Testis (tissue), 2 donors: ENCODE results near the gene SLC9A6.

Experiments
- POLR2A ChIP-seq: fragments of 450-650 bp; IDR thresholded peaks from one replicate; pipeline ENCODE4 v1.6.1; 2017; ENCODE audit warnings: antibody characterized with exemption, mild to moderate bottlenecking, moderate library complexity
- TF ChIP-seq, protein P1 (sequence below), 3 experiments: fragments of 450-650 bp in 2 of 3; fragments of 200-600 bp in 1 of 3; sonication (generic) in 1 of 3; IDR thresholded peaks; one replicate each; pipeline ENCODE4 v1.5.1; 2016 to 2019; ENCODE audit warnings: antibody characterized with exemption in 3 of 3, mild to moderate bottlenecking in 2 of 3, moderate library complexity in 1 of 3

DNA sequence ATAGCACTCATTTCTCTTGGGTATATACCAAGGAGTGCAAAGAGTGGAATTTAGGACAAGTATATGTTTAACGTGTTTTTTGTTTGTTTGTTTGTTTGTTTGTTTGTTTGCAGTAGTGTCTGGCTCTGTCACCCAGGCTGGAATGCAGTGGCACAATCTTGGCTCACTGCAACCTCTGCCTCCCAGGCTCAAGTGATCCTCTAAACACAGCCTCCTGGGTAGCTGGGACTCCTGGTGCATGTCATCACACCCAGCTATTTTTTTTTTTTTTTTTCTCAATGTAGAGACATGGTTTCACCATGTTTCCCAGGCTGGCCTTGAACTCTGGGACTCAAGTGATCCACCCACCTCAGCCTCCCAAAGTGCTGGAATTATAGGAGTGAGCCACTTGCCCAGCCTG is 50.4 kb downstream of the SLC9A6 start:
- TF ChIP-seq, protein P1, sequence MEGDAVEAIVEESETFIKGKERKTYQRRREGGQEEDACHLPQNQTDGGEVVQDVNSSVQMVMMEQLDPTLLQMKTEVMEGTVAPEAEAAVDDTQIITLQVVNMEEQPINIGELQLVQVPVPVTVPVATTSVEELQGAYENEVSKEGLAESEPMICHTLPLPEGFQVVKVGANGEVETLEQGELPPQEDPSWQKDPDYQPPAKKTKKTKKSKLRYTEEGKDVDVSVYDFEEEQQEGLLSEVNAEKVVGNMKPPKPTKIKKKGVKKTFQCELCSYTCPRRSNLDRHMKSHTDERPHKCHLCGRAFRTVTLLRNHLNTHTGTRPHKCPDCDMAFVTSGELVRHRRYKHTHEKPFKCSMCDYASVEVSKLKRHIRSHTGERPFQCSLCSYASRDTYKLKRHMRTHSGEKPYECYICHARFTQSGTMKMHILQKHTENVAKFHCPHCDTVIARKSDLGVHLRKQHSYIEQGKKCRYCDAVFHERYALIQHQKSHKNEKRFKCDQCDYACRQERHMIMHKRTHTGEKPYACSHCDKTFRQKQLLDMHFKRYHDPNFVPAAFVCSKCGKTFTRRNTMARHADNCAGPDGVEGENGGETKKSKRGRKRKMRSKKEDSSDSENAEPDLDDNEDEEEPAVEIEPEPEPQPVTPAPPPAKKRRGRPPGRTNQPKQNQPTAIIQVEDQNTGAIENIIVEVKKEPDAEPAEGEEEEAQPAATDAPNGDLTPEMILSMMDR (IDR thresholded peaks at IDR 0.05): no peak
- no peak for TF ChIP-seq POLR2A
